Bronchial epithelial cell (primary cell): Measurements from ENCODE around the gene PPP2R2C. TPM values are rescaled to one million over a fixed set of nuclear protein-coding genes. Genes with fewer than 3 reads are reported as not detected.

Experiments
- DNase-seq: peaks from one replicate; pipeline ENCODE4 v3.0.0-alpha.2; 2010; ENCODE audit warnings: low read depth
- FAIRE-seq: peaks from 2 replicates; lab custom pipeline; 2011; peaks lifted over from hg19 to GRCh38; lab: Jason Lieb, UNC
- H3K27me3 ChIP-seq: 2 replicates; pipeline ENCODE4 v1.5.1; 2011; ENCODE audit warnings: low read length; ENCODE audit not compliant: control insufficient read depth, insufficient read depth
- H3K36me3 ChIP-seq: 2 replicates; pipeline ENCODE4 v1.5.1; 2011; ENCODE audit warnings: low read length; ENCODE audit not compliant: control insufficient read depth, insufficient read depth
- H3K4me3 ChIP-seq: 2 replicates; pipeline ENCODE4 v1.5.1; 2011; ENCODE audit warnings: mild to moderate bottlenecking, low read depth, low read length, control low read depth
- total RNA-seq: library from RNA; depleted of rRNA; stranded (reverse); fragments of >200 nt; gene quantifications from 2 replicates; pipeline ENCODE4 v1.2.1, GENCODE V29; 2014
- TF ChIP-seq, protein P1 (sequence below): IDR thresholded peaks from 2 replicates; pipeline ENCODE4 v1.5.1; 2011; ENCODE audit warnings: mild to moderate bottlenecking, moderate library complexity, low read length, control low read depth, inconsistent platforms; ENCODE audit not compliant: insufficient read depth, severe bottlenecking

The PPP2R2C gene
- total RNA-seq, 1 donor from 2014 or later: 1.1 TPM

DNA sequence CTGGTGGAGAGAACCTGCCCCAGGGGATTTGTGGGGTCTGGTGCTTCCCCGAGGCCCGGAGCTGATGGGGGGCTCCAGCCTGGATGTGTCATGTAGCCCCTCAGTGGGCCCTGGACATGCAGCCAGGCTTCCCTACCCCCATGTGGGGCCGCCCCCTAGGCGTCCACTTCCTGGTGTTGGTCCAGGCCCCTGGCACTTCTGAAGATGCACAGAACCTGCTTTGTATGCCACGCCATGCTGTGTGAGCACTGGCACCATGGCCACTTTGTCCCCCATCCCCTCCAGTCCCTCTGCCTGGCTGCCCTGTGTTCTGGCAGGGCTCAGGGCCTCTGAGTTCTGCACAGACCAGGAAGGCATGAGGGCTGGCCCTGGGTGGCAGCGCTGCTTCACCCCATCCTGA is 173.6 kb downstream of the PPP2R2C start:
- peaks cover 9% of the 10 kb centered on the region for H3K36me3 ChIP-seq
- H3K27me3 ChIP-seq: no peaks in the 10 kb centered on the region
- no peak overlapping the region for H3K4me3 ChIP-seq
- FAIRE-seq: no peak
- no peak for DNase-seq
- TF ChIP-seq, protein P1, sequence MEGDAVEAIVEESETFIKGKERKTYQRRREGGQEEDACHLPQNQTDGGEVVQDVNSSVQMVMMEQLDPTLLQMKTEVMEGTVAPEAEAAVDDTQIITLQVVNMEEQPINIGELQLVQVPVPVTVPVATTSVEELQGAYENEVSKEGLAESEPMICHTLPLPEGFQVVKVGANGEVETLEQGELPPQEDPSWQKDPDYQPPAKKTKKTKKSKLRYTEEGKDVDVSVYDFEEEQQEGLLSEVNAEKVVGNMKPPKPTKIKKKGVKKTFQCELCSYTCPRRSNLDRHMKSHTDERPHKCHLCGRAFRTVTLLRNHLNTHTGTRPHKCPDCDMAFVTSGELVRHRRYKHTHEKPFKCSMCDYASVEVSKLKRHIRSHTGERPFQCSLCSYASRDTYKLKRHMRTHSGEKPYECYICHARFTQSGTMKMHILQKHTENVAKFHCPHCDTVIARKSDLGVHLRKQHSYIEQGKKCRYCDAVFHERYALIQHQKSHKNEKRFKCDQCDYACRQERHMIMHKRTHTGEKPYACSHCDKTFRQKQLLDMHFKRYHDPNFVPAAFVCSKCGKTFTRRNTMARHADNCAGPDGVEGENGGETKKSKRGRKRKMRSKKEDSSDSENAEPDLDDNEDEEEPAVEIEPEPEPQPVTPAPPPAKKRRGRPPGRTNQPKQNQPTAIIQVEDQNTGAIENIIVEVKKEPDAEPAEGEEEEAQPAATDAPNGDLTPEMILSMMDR: no peak

DNA sequence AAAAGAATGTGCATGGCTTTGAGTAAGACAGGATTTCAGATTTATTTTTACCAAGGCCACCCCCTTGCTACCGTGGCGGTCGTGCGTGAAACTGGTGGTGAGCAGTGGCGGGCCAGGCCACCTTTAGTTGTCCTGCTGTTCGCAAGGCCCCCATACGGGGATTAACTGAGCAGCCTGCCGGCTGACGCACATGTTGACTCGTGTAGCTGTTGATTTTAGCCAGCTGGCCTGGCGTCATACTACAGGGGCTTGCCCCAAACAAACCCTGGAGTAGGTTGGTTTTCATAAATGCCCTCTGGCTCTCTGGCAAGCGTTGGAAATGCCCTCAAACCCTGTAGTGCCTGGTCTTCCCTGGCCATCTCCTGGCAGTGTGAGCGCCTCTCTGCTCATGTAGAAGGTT is 174.4 kb downstream of the PPP2R2C start:
- TF ChIP-seq, protein P1: no peak
- DNase-seq (no peak), FAIRE-seq (no peak)
- peaks cover 9% of the 10 kb centered on the region for H3K36me3 ChIP-seq
- H3K27me3 ChIP-seq: no peaks in the 10 kb centered on the region
- H3K4me3 ChIP-seq: no peak overlapping the region

DNA sequence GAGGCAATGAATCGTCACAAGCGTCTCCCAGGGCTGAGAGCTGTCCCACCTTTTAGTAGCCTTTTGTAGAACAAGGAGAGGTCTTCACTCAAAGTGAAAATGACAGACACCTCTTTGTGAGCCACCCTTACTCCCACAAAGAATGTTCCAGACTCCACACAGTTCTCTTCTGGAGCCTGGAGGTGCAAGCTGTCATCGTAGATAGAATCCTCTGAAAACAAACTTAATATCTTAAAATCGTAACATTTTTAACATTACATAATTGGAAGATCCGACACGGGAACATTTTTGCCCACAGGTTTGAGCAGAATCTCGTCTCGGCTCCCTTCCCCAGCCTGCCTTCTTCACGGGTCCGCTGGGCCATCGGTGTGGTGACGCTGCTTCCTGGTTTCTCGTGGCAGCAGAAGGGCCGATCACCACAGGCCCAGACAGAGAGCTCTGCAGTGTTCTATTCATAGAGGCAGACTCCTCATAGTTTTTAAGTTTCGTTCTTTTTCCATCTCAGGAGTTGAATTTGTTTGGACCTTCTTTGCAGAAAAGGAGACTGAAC is 175.1 kb downstream of the PPP2R2C start:
- H3K36me3 ChIP-seq: peaks cover 9% of the 10 kb centered on the region

DNA sequence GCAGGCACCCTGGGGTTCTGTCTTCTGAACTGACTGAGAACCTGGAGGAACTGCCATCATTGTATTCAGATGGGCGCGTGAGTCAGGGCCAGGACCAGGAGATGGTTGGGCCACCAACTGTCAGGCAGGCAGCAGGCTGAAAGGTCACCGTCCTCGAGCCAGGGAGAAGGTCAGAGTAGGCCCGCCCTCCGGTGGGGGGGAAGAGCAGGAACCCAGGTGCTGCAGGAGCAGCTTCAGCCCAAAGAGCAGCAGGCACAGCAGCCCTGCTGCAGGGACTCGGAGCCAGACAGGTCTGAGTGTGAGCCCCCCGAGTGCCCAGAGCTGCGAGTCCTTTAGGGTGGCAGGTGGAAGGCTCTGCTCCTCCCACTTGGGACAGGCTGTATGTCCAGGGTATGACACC is 176.4 kb downstream of the PPP2R2C start:
- no peak overlapping the region for H3K4me3 ChIP-seq
- H3K36me3 ChIP-seq: peaks cover 4% of the 10 kb centered on the region
- DNase-seq: no peak
- FAIRE-seq: no peak
- TF ChIP-seq, protein P1: no peak
- H3K27me3 ChIP-seq: no peaks in the 10 kb centered on the region

More for the DNA sequence above, 175.1 kb downstream of the PPP2R2C start:
- H3K27me3 ChIP-seq: no peaks in the 10 kb centered on the region
- DNase-seq (no peak), FAIRE-seq (no peak)
- TF ChIP-seq, protein P1: no peak
- H3K4me3 ChIP-seq: no peak overlapping the region

DNA sequence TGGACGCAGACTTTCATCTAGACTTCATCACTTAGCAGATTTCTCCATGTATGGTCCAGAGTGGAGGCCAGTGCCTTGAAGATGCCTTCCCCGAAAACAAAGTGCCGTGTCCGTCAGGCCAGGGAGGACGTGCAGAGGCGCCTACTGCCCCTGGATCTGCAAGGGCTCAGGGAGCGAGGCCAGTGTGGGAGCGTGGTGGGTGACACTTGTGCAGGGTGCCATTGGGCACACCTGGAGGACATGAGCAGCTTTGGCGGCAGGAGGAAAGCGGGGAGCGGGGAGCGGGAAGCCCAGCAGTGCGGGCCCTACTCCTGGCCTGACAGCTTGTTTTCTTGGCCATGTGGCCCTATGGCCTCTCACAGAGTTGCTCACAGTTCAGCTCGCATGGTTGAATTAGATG is 176.9 kb downstream of the PPP2R2C start:
- TF ChIP-seq, protein P1: no peak
- FAIRE-seq (no peak), DNase-seq (no peak)
- Histone ChIP-seq H3K36me3 (peaks cover 1% of the 10 kb centered on the region), H3K27me3 (no peaks in the 10 kb centered on the region), H3K4me3 (no peak overlapping the region)
